ENCODE measurements around the gene PDK3. TPM values are rescaled to one million over a fixed set of nuclear protein-coding genes. Genes with fewer than 3 reads are reported as not detected.
A peak's percentile ranks its signal among the peaks of the same experiment; 100 is the strongest.

PDK3 gene
- total RNA-seq, 1 donor from 2014 or later: 5.3 TPM

- no peak for TF ChIP-seq CTCF (IDR thresholded peaks at IDR 0.05; ENCODE audit: insufficient read depth, low read length, severe bottlenecking)
- FAIRE-seq (no peak), DNase-seq (ENCODE audit: low read depth) (no peak)
- Histone ChIP-seq H3K36me3 (ENCODE audit: control insufficient read depth, insufficient read depth, low read length) (no peaks in the 10 kb centered on the region), H3K27me3 (ENCODE audit: control insufficient read depth, insufficient read depth, low read length) (no peaks in the 10 kb centered on the region), H3K4me3 (ENCODE audit: low read depth, low read length) (no peak overlapping the region)
These were observed 21.2 kb upstream of the PDK3 start for GRCh38 chrX:24443918-24444317.

DNA sequence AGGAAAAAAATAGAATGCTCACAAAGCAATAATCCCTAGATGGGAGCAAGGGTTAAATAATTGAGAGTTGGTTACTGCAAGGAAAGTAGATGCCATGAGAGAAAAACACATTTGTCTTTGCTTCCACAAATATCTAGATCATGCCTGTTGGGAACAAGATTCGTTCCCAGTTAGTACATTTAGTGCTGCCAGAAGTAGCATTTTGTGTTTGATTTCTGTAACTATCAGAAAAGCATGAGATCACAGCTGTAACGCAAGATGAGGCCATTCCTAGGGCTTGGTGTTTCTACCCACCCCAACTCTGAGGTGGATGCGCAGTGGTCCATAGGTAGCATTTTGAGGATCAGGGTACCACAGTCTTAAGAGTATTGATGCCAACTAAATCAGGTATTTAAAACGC is 20.4 kb upstream of the PDK3 start:
- H3K36me3 ChIP-seq (ENCODE audit: control insufficient read depth, insufficient read depth, low read length): no peaks in the 10 kb centered on the region
- TF ChIP-seq CTCF (IDR thresholded peaks at IDR 0.05; ENCODE audit: insufficient read depth, low read length, severe bottlenecking): no peak
- no peak overlapping the region for H3K4me3 ChIP-seq (ENCODE audit: low read depth, low read length)
- no peaks in the 10 kb centered on the region for H3K27me3 ChIP-seq (ENCODE audit: control insufficient read depth, insufficient read depth, low read length)
- no peak for DNase-seq (ENCODE audit: low read depth)
- no peak for FAIRE-seq

- TF ChIP-seq CTCF (IDR thresholded peaks at IDR 0.05; ENCODE audit: insufficient read depth, low read length, severe bottlenecking): no peak
- FAIRE-seq (no peak), DNase-seq (ENCODE audit: low read depth) (no peak)
- Histone ChIP-seq H3K4me3 (ENCODE audit: low read depth, low read length) (no peak overlapping the region), H3K27me3 (ENCODE audit: control insufficient read depth, insufficient read depth, low read length) (no peaks in the 10 kb centered on the region), H3K36me3 (ENCODE audit: control insufficient read depth, insufficient read depth, low read length) (no peaks in the 10 kb centered on the region)
These were observed 16.3 kb upstream of the PDK3 start for GRCh38 chrX:24448762-24449250.

GRCh38 chrX:24463077-24463476 is 2.0 kb upstream of the PDK3 start:
- no peak for FAIRE-seq
- no peaks in the 10 kb centered on the region for H3K36me3 ChIP-seq (ENCODE audit: control insufficient read depth, insufficient read depth, low read length)
- DNase-seq (ENCODE audit: low read depth): no peak
- H3K4me3 ChIP-seq (ENCODE audit: low read depth, low read length): no peak overlapping the region
- no peak for TF ChIP-seq CTCF (IDR thresholded peaks at IDR 0.05; ENCODE audit: insufficient read depth, low read length, severe bottlenecking)
- no peaks in the 10 kb centered on the region for H3K27me3 ChIP-seq (ENCODE audit: control insufficient read depth, insufficient read depth, low read length)

DNA sequence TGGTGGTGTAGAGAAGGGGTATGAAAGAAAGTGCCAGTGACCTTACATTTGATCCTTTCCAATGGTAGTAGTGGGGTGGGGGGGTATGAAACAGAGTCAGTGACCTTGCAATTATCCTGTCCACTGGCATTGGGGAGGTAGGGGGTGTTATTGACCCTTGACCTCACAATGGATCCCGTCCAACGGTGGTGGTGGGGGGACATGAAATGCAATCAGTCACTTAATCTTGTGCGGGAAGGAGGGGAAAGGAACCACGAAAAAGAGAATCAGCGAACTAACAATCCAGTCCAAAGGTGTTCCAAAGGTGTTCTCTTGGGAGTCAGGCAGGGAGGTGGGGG is 619 bp upstream of the PDK3 start:
- H3K27me3 ChIP-seq (ENCODE audit: control insufficient read depth, insufficient read depth, low read length): no peaks in the 10 kb centered on the region
- no peak for TF ChIP-seq CTCF (IDR thresholded peaks at IDR 0.05; ENCODE audit: insufficient read depth, low read length, severe bottlenecking)
- FAIRE-seq (no peak), DNase-seq (ENCODE audit: low read depth) (no peak)
- H3K4me3 ChIP-seq (ENCODE audit: low read depth, low read length): peak overlapping the region; percentile 54
- H3K36me3 ChIP-seq (ENCODE audit: control insufficient read depth, insufficient read depth, low read length): no peaks in the 10 kb centered on the region

DNA sequence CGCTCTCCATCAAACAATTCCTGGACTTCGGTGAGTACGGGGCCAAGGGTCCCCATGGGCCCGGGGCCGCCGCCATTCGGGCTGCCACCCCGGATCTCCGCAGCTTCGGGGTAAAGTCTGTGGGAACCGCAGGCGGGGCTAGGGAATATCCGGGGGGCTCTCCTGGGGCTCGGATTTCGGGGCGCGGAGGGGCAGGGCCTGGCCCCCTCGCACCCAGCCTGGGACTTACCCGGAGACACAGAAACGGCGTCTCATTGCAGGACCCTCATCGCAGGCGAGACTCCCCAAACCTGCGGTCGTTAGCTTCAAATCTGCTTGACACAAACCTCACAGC is 413 bp downstream of the PDK3 start:
- DNase-seq (ENCODE audit: low read depth) (no peak), FAIRE-seq (no peak)
- H3K36me3 ChIP-seq (ENCODE audit: control insufficient read depth, insufficient read depth, low read length): no peaks in the 10 kb centered on the region
- H3K4me3 ChIP-seq (ENCODE audit: low read depth, low read length): peak overlapping the region; percentile 54
- TF ChIP-seq CTCF (IDR thresholded peaks at IDR 0.05; ENCODE audit: insufficient read depth, low read length, severe bottlenecking): no peak
- no peaks in the 10 kb centered on the region for H3K27me3 ChIP-seq (ENCODE audit: control insufficient read depth, insufficient read depth, low read length)
